MCF 10A (cell line): ENCODE results near the gene TMPRSS13. TPM values are rescaled to one million over a fixed set of nuclear protein-coding genes. Genes with fewer than 3 reads are reported as not detected.

Experiments
- BruUV-seq: library from RNA; stranded (reverse); fragments of 400-500 nt; replicated peaks from 2 replicates; lab custom pipeline; 2021; lab: Mats Ljungman, UMichigan
- CTCF ChIA-PET: fragments of 300-600 bp; sonication (Branson Sonifier 250); formaldehyde crosslinking; extraction: SDS; loops from one replicate; lab custom pipeline; 2021; ENCODE audit warnings: antibody characterized with exemption, inconsistent platforms; lab: Yijun Ruan, JAX
- POLR2A ChIA-PET: fragments of 300-600, 350-650 bp; sonication (Branson Sonifier 250); formaldehyde crosslinking; extraction: SDS; loops from one replicate; lab custom pipeline; 2020; ENCODE audit warnings: antibody characterized with exemption, inconsistent platforms; lab: Yijun Ruan, JAX
- DNase-seq: peaks from one replicate; pipeline ENCODE4 v3.0.0-alpha.2; 2018; ENCODE audit not compliant: unreplicated experiment
- H3K27ac Mint-ChIP-seq: one replicate; pipeline ENCODE4 v1.8.0; 2022; ENCODE audit warnings: mild to moderate bottlenecking, low read depth, mixed read lengths; ENCODE audit not compliant: unreplicated experiment
- H3K27me3 Mint-ChIP-seq: one replicate; pipeline ENCODE4 v1.8.0; 2022; ENCODE audit warnings: mixed read lengths; ENCODE audit not compliant: insufficient read depth, unreplicated experiment
- H3K36me3 Mint-ChIP-seq: one replicate; pipeline ENCODE4 v1.8.0; 2022; ENCODE audit warnings: mild to moderate bottlenecking, moderate library complexity, mixed read lengths; ENCODE audit not compliant: insufficient read depth, unreplicated experiment
- H3K4me1 Mint-ChIP-seq: one replicate; pipeline ENCODE4 v1.8.0; 2022; ENCODE audit warnings: mixed read lengths; ENCODE audit not compliant: insufficient read depth, unreplicated experiment
- H3K4me3 Mint-ChIP-seq: one replicate; pipeline ENCODE4 v1.8.0; 2022; ENCODE audit warnings: mild to moderate bottlenecking, moderate library complexity, mixed read lengths; ENCODE audit not compliant: unreplicated experiment
- H3K9me3 Mint-ChIP-seq: one replicate; pipeline ENCODE4 v1.8.0; 2022; ENCODE audit warnings: mixed read lengths; ENCODE audit not compliant: unreplicated experiment
- CTCF ChIP-seq: fragments of 200-600 bp; IDR thresholded peaks from one replicate; pipeline ENCODE4 v1.8.0; 2022; ENCODE audit warnings: antibody characterized with exemption, mild to moderate bottlenecking; ENCODE audit not compliant: unreplicated experiment
- intact Hi-C: fragments of 100-400 bp; cut with micrococcal nuclease; formaldehyde crosslinking; loops from 2 replicates; pipeline ENCODE4 v1.14.1; 2022
- total RNA-seq: library from RNA; stranded (reverse); gene quantifications from 2 replicates; pipeline ENCODE4 v1.2.3, GENCODE V29; 2022

The TMPRSS13 gene
- total RNA-seq, 1 experiment from 2014 or later = not detected

GRCh38 chr11:117860139-117860538 is 69.1 kb downstream of the TMPRSS13 start:
- H3K9me3 Mint-ChIP-seq = no peaks in the 10 kb centered on the region
- H3K4me3 Mint-ChIP-seq = no peak overlapping the region
- DNase-seq = no peak
- no TSS peak for BruUV-seq
- H3K36me3 Mint-ChIP-seq = no peaks in the 10 kb centered on the region
- ChIA-PET CTCF (interaction anchor here (0.8 to 1.1 kb wide), 2 partner anchors 53 to 193 kb away, joined by 3 read pairs; no protein-coding TSS in a partner anchor), POLR2A (no interaction called here)
- TF ChIP-seq CTCF = no peak
- no peaks in the 10 kb centered on the region for H3K4me1 Mint-ChIP-seq
- H3K27ac Mint-ChIP-seq = no peak overlapping the region
- intact Hi-C loops = no loop called here
- H3K27me3 Mint-ChIP-seq = peaks cover 44% of the 10 kb centered on the region

- H3K36me3 Mint-ChIP-seq = no peaks in the 10 kb centered on the region
- no peak overlapping the region for H3K27ac Mint-ChIP-seq
- no peak for DNase-seq
- no peak overlapping the region for H3K4me3 Mint-ChIP-seq
- no TSS peak for BruUV-seq
- intact Hi-C loops = no loop called here
- H3K27me3 Mint-ChIP-seq = peaks cover 49% of the 10 kb centered on the region
- H3K9me3 Mint-ChIP-seq = peaks cover 1% of the 10 kb centered on the region
- ChIA-PET CTCF (interaction anchor here (0.8 to 1.1 kb wide), 2 partner anchors 53 to 193 kb away, joined by 3 read pairs; no protein-coding TSS in a partner anchor), POLR2A (no interaction called here)
- H3K4me1 Mint-ChIP-seq = no peaks in the 10 kb centered on the region
- TF ChIP-seq CTCF = no peak
Observed at GRCh38 chr11:117859488-117860112, 69.6 kb downstream of the TMPRSS13 start.

GRCh38 chr11:117859061-117859460 is 70.1 kb downstream of the TMPRSS13 start:
- H3K36me3 Mint-ChIP-seq = no peaks in the 10 kb centered on the region
- no peak for TF ChIP-seq CTCF
- DNase-seq = no peak
- CTCF ChIA-PET = interaction anchor here (1.1 kb wide), 1 partner anchor 52 kb away, joined by 3 read pairs; no protein-coding TSS in a partner anchor
- BruUV-seq = no TSS peak
- POLR2A ChIA-PET = no interaction called here
- peaks cover 6% of the 10 kb centered on the region for H3K9me3 Mint-ChIP-seq
- no peak overlapping the region for H3K27ac Mint-ChIP-seq
- no peaks in the 10 kb centered on the region for H3K4me1 Mint-ChIP-seq
- intact Hi-C loops = no loop called here
- no peak overlapping the region for H3K4me3 Mint-ChIP-seq
- H3K27me3 Mint-ChIP-seq = peaks cover 55% of the 10 kb centered on the region

GRCh38 chr11:117857734-117858414 is 71.3 kb downstream of the TMPRSS13 start:
- no peak overlapping the region for H3K27ac Mint-ChIP-seq
- H3K4me1 Mint-ChIP-seq = no peaks in the 10 kb centered on the region
- no peak overlapping the region for H3K4me3 Mint-ChIP-seq
- TF ChIP-seq CTCF = no peak
- DNase-seq = no peak
- CTCF ChIA-PET = no interaction called here
- H3K36me3 Mint-ChIP-seq = no peaks in the 10 kb centered on the region
- intact Hi-C loops = no loop called here
- peaks cover 8% of the 10 kb centered on the region for H3K9me3 Mint-ChIP-seq
- no TSS peak for BruUV-seq
- peaks cover 64% of the 10 kb centered on the region for H3K27me3 Mint-ChIP-seq
- POLR2A ChIA-PET = no interaction called here
